ENCODE measurements around the gene SET.
"Not testable (repeated sequence)": the region's sequence is repeated elsewhere in the genome, so short reads cannot be mapped to it uniquely, and the experiment has no call there.

Gene SET

GRCh38 chr9:128688501-128689292 is at the start of gene SET:
Gene SET (plus strand): TSS chr9:128689222. CDS start chr9:128689583, 361 bp downstream.
- DNase-seq: peak; percentile 94

GRCh38 chr9:128640603-128641002 is 48.4 kb upstream of the SET start:
- no peak for DNase-seq

DNA sequence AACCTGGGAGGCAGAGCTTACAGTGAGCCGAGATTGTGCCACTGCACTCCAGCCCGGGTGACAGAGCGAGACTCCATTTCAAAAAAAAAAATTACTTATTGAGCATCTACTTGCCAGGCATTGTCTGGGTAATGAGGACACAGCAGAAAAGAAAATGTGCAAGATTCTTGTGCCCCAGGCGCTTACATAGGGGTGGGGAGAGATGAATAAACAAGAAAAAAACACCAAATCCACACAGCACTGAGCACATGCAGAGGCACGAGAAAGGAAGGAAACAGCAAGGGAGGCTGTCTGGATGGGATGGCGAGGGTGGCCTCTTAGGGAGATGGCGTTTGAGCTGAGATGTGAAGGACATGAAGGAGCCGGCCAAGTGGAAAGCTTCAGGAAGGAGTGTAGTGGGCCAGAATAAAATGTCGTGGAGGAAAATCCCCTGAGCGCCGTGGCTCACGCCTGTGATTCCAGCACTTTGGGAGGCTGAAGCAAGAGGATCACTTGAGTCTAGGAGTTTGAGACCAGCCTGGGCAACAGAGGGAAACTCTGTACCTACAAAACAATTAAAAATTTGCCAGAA is 46.3 kb upstream of the SET start:
- no peak for DNase-seq

GRCh38 chr9:128643519-128644300 is 45.3 kb upstream of the SET start:
- DNase-seq: no peak

DNA sequence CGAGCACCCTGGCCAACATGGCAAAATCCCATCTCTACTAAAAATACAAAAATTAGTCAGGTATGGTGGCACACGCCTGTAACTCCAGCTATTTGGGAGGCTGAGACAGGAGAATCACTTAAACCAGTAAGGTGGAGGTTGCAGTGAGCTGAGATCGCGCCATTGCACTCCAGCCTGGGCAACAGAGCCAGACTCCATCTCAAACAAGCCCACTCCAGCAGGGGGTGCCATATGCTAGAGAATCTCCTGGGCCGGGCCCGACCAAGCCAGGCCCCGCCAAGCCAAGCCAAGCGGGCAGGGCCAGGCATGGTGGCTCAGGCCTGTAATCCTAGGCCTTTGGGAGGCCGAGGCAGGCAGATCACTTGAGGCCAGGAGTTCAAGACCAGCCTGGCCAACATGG is 40.8 kb upstream of the SET start:
- peak; percentile 31 for DNase-seq

- no peak for DNase-seq
These were observed 37.2 kb upstream of the SET start for GRCh38 chr9:128651798-128652197.

- DNase-seq: no peak
These were observed 35.1 kb upstream of the SET start for GRCh38 chr9:128653908-128654307.

GRCh38 chr9:128654481-128654880 is 34.5 kb upstream of the SET start:
- DNase-seq: no peak

DNA sequence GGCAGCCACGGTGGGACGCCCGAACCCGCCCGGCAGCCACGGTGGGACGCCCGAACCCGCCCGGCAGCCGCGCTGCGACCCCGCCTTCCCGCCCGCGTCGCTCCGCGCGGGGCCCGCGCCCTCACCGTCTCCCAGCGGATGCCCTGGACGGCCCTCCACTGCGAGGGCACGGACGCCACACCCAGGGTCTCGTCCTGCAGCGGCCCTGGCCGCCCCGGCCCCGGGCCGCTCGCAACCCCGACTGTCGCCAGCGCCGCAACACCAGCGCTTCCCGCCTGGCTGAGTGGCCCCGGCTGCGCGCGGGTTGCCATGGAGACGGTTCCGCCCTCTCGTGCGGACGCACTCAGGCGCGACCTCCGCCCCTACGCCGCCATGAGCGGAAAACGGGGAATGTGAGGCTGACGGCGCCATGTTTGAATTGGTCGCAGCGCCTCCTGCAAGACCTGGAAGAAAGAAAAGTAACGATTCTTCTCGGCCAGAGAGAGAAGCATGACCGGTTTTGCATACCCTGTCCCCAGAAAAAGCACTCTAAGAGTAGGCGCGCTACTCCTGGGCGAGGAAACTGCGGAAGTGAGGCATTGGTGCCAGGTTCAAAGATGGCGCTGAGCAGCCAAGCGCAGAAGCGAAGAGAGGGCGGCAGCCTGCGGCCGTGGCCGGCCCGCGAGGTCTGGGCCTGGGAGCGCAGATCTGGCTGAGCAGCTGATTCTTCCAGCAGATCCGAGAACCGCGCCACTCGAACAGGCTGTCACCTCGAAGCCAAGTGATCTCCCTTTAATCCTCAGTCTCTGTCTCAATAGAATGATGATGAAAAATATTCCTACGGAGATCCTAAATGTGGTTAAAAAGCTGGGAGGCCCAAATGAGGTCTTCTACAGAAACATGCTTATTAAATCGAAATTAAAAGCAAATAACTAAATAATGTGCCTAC is 32.3 kb upstream of the SET start, which contains the start of gene DYNC2I2:
Gene DYNC2I2 (minus strand): TSS at position 432 of the 928 bp plus-strand sequence. CDS start 121 bp downstream, at position 311.
- peak; percentile 92 for DNase-seq

GRCh38 chr9:128657344-128657704 is 31.7 kb upstream of the SET start:
- no peak for DNase-seq

DNA sequence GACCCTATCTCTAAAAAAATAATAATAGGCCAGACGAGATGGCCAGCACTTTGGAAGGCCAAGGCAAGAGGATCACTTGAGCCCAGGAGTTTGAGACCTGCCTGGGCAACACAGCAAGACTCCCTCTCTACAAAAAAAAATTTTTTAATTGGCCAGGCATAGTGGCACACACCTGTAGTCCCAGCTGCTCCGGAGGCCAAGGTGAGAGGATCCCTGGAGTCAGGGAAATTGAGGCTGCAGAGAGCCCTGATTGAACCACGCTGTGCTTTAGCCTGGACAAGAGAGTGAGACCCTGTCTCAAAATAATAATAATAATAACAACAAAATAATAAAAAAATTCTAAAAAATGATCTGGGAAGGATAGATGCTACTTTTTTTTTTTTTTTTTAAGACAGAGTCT is 31.2 kb upstream of the SET start:
- no peak for DNase-seq

DNA sequence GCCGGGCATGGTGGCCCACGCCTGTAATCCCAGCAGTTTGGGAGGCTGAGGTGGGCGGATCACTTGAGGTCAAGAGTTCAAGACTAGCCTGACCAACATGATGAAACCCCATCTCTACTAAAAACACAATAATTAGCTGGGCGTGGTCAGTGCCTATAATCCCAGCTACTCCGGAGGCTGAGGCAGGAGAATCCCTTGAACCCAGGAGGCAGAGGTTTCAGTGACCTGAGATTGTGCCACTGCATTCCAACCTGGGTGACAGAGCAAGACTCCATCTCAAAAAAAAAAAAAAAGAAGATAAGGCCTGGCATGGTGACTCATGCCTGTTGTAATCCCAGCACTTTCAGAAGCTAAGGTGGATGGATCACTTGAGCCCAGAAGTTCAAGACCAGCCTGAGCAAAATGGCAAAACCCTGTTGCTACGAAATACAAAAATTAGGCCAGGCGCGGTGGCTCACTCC is 22.5 kb upstream of the SET start:
- DNase-seq: not testable (repeated sequence)

DNA sequence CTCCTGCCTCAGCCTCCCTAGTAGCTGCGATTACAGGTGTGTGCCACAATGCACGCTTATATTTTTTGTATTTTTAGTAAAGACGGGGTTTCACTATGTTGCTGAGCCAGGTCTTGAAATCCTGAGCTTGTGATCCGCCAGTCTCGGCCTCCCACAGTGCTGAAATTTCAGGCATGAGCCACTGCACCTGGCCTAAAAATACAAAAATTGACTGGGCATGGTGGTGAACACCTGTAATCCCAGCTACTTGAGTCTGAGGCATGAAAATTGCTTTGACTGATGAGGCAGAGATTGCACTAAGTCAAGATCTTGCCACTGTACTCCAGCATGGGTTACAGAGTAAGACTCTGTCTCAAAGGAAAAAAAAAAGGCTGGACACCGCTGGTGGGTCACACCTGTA is 19.2 kb upstream of the SET start:
- no peak for DNase-seq

DNA sequence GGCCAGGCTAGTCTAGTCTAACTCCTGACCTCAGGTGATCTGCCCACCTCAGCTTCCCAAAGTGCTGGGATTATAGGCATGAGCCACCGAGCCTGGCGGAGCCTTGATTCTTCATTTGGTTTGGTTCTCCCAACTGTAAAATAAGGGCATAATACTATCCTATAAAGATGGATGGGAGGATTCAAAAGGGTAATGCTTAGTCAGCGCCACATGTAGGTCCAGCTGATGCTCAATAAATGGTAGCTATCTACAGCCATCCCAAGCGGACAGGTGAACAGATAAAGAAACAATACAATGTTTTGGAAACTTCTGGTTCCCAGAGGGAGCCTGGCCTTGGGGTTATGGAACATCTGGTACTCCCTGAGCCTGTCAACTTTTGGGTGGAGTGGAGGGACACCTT is 13.6 kb upstream of the SET start:
- no peak for DNase-seq

DNA sequence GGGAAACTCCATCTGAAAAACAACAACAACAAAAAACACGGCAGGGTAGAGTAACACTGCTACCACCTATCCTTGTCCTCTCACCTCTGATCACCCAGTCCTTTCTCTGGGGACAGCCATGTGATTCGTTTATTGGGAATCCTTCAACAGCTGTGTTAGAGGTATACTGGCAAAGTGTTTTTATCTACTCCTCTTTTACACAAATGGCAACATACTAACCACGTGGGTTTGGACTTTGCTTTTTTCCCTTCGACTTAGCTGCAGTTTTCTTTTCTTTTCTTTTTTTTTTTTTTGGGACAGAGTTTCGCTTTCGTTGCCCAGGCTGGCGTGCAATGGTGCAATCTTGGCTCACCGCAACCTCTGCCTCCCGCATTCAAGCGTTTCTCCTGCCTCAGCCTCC is 11.2 kb upstream of the SET start:
- no peak for DNase-seq

- DNase-seq: peak; percentile 57
These were observed 5.5 kb upstream of the SET start for GRCh38 chr9:128683340-128684064.

- DNase-seq: no peak
These were observed 5.0 kb upstream of the SET start for GRCh38 chr9:128684065-128684324.

- DNase-seq: peak; percentile 88
These were observed 4.5 kb upstream of the SET start for GRCh38 chr9:128684325-128685199.

- no peak for DNase-seq
These were observed 3.2 kb upstream of the SET start for GRCh38 chr9:128685636-128686489.

DNA sequence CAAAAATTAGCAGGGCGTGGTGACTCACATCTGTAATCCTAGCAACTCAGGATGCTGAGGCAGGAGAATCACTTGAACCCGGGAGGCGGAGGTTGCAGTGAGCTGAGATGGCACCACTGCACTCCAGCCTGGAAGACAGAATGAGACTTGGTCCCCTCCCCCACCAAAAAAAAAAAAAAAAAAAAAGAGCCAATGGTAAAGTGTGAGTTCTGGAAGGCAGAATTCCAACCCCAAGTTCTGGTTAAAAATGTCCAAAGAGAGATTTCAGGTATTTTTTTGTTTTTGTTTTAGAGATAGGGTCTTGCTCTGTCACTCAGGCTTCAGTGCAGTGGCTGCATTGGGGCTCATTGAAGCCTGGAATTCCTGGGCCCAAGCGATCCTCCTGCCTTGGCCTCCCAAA is 1.6 kb upstream of the SET start:
- DNase-seq: no peak

Data from HCEC 1CT (cell line).